CMK (cell line): ENCODE results near the gene DLX6.

ENCODE experiments used
- DNase-seq: peaks from one replicate; pipeline ENCODE4 v3.0.0-alpha.2; 2010; ENCODE audit warnings: low read depth

DLX6 gene

GRCh38 chr7:96995406-96996110 lies 9.8 kb upstream of the DLX6 start:
- no peak for DNase-seq

- no peak for DNase-seq
These were observed 9.0 kb upstream of the DLX6 start for GRCh38 chr7:96996111-96996957.

- DNase-seq = no peak
These were observed 8.3 kb upstream of the DLX6 start for GRCh38 chr7:96996958-96997511.

GRCh38 chr7:96997512-96998032 lies 7.8 kb upstream of the DLX6 start:
- no peak for DNase-seq

- no peak for DNase-seq
These were observed 7.0 kb upstream of the DLX6 start for GRCh38 chr7:96998333-96998732.

- no peak for DNase-seq
These were observed 6.6 kb upstream of the DLX6 start for GRCh38 chr7:96998744-96999143.

- DNase-seq = no peak
These were observed 4.1 kb upstream of the DLX6 start for GRCh38 chr7:97001221-97001620.

GRCh38 chr7:97001656-97002554 lies 3.4 kb upstream of the DLX6 start:
- no peak for DNase-seq

- no peak for DNase-seq
These were observed 2.6 kb upstream of the DLX6 start for GRCh38 chr7:97002555-97003261.

- DNase-seq = no peak
These were observed 1.8 kb upstream of the DLX6 start for GRCh38 chr7:97003262-97004246.

GRCh38 chr7:97004247-97005182 lies 838 bp upstream of the DLX6 start:
- DNase-seq = no peak

GRCh38 chr7:97006055-97006815 lies 882 bp downstream of the DLX6 start:
- DNase-seq = no peak

GRCh38 chr7:97006816-97007582 lies 1.6 kb downstream of the DLX6 start:
- no peak for DNase-seq

GRCh38 chr7:97007583-97007861 lies 2.2 kb downstream of the DLX6 start:
- DNase-seq = no peak

GRCh38 chr7:97008275-97008917 lies 3.0 kb downstream of the DLX6 start:
- DNase-seq = no peak

- DNase-seq = no peak
These were observed 4.7 kb downstream of the DLX6 start for GRCh38 chr7:97009753-97010732.
